Cardiac septum (tissue), 1 donor: ENCODE results near the gene CENPB. TPM values are rescaled to one million over a fixed set of nuclear protein-coding genes. Genes with fewer than 3 reads are reported as not detected.
A peak's percentile ranks its signal among the peaks of the same experiment; 100 is the strongest.

Experiments
- DNase-seq: peaks from one replicate; pipeline ENCODE4 v3.0.0-alpha.2; 2020; ENCODE audit warnings: low spot score
- intact Hi-C: fragments of 100-400 bp; cut with DNase I; formaldehyde crosslinking; loops from one replicate; pipeline ENCODE4 v1.14.0; 2022
- total RNA-seq: library from RNA; stranded (reverse); fragmentation: NEBNext Ultra II Directional; extraction: Animal tissue kit (Norgen Biotek cat#: 25700); gene quantifications from one replicate; pipeline ENCODE4 v1.2.1, GENCODE V29; 2021
- donor health status: DM: no; HTN: no; CAD: no.

The CENPB gene
- total RNA-seq, 1 donor from 2014 or later, result 79.8 TPM

DNA sequence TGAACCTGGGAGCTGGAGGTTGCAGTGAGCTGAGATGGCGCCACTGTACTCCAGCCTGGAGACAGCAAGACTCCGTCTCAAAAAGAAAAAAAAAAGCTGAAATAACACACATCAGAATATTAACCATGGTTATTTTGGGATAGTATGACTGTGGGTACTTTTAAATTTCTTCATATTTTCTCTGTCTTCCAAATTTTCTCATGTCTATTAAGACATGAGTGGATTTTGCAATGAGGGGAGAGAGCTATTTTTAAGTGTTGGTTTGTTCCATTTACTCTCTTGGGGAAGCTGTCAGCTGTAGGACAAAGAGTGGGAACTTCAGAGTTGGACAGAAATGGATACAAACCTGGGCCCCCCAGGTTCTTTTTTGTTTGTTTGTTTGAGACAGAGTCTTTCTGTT, 29.3 kb downstream of the CENPB start:
- intact Hi-C loops, result no loop called here
- DNase-seq, result no peak

GRCh38 chr20:3755814-3756480, 30.6 kb downstream of the CENPB start:
- intact Hi-C loops, result no loop called here
- no peak for DNase-seq

- no peak for DNase-seq
- intact Hi-C loops, result no loop called here
These were observed 31.3 kb downstream of the CENPB start for GRCh38 chr20:3755269-3755668.

- intact Hi-C loops, result loop anchor here (5.0 kb wide), 1 partner anchor 37 kb away; no protein-coding TSS in a partner anchor
- DNase-seq, result no peak
These were observed 32.3 kb downstream of the CENPB start for GRCh38 chr20:3754276-3754630.

GRCh38 chr20:3753501-3754275, 32.9 kb downstream of the CENPB start:
- no peak for DNase-seq

GRCh38 chr20:3753098-3753497, 33.4 kb downstream of the CENPB start:
- intact Hi-C loops, result loop anchor here (5.0 kb wide), 1 partner anchor 36 kb away; no protein-coding TSS in a partner anchor
- no peak for DNase-seq

More at GRCh38 chr20:3753501-3754275, 32.9 kb downstream of the CENPB start:
- intact Hi-C loops, result loop anchor here (5.0 kb wide), 1 partner anchor 36 kb away; no protein-coding TSS in a partner anchor

DNA sequence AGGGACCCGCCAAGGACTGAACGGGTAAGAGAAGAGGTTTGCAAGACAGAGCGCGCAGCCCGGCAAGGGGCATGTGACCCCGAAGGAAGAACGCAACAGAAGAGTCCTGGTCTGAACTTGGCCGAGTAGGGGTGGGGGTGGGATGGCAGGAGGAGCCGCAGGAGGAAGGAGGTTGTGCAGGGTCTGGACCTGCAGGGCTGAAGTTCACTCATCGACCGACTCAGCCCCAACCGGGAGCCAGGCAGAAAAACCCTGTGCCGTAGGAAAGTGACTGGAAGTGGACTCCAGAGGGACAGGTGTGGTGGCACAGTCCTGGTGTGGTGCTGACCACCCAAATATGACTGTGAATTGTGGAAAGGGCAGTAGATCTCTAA, 34.2 kb downstream of the CENPB start:
- DNase-seq, result no peak
- intact Hi-C loops, result loop anchor here (5.0 kb wide), 1 partner anchor 35 kb away; no protein-coding TSS in a partner anchor

DNA sequence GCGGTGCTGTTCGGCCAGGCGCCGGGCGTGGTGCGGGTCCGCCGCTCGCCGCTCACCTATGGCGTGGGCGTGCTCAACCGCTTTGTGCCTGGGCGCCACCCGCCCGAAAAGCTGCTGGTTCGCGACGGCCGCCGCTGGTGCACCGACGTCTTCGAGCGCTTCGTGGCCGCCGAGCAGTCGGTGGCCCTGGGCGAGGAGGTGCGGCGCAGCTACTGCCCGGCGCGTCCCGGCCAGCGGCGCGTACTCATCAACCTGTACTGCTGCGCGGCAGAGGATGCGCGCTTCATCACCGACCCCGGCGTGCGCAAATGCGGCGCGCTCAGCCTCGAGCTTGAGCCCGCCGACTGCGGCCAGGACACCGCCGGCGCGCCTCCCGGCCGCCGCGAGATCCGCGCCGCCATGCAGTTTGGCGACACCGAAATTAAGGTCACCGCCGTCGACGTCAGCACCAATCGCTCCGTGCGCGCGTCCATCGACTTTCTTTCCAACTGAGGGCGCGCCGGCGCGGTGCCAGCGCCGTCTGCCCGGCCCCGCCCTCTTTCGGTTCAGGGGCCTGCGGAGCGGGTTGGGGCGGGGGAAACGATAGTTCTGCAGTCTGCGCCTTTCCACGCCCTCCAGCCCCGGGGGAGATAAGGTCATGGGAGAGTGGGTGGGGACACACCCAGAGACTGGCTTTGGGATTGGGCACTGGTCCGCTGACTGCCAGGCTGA, 34.7 kb downstream of the CENPB start:
- DNase-seq, result peak; percentile 58
- intact Hi-C loops, result loop anchor here (5.0 kb wide), 1 partner anchor 35 kb away; no protein-coding TSS in a partner anchor

- DNase-seq, result no peak
- intact Hi-C loops, result loop anchor here (5.0 kb wide), 1 partner anchor 34 kb away; no protein-coding TSS in a partner anchor
These were observed 35.2 kb downstream of the CENPB start for GRCh38 chr20:3751305-3751674.

- no peak for DNase-seq
- intact Hi-C loops, result loop anchor here (5.0 kb wide), 1 partner anchor 33 kb away; no protein-coding TSS in a partner anchor
These were observed 36.6 kb downstream of the CENPB start for GRCh38 chr20:3749689-3750531.

DNA sequence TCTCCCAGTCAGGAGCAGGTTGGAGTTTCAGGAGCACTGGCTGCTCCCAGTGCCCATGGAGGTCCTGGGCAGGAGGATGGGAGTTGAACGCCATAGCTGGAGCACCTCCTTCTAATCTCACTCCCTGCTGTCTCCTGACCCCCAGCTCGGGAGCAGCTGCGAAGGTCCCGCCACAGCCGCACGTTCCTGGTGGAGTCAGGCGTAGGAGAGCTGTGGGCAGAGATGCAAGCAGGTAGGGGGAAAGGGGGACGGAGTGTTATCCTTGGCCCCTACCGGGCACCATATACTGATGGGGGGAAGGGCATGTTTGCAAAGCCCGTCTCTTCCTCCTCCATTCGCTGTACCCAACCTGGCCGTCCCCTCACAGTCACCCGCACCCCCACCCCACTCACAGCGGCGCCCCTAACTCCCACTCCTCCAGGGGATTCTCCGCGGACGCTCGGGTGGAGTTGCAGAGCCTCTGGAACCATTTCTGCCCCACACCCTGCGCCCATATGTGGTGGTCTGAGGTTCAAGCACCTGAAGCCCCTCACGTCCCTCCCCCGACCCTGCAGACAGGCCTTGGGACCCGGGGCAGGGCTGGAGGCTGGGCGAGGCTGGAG, 37.4 kb downstream of the CENPB start:
- DNase-seq, result no peak
- intact Hi-C loops, result no loop called here

GRCh38 chr20:3748073-3748472, 38.5 kb downstream of the CENPB start:
- no peak for DNase-seq

DNA sequence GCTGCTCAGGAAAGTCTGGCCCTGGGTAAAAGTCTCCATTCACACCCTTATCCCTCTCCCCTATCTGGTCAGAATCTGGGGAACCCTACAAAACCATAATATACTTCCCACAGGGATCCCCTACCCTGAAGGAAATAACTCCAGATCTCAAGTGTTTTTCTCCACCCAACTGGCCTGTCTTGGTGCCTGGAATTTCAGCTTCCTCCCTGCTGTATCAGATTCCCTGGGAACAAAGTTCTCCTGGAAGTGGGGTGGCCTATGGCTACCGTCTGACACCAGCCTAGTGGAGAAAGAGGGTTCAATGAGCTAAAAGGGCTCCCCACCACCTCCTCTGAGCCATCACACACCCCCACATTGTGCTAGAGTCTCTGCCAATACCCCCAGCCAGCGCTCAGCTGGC, 39.1 kb downstream of the CENPB start:
- intact Hi-C loops, result no loop called here
- DNase-seq, result no peak

More at GRCh38 chr20:3748073-3748472, 38.5 kb downstream of the CENPB start:
- intact Hi-C loops, result no loop called here

DNA sequence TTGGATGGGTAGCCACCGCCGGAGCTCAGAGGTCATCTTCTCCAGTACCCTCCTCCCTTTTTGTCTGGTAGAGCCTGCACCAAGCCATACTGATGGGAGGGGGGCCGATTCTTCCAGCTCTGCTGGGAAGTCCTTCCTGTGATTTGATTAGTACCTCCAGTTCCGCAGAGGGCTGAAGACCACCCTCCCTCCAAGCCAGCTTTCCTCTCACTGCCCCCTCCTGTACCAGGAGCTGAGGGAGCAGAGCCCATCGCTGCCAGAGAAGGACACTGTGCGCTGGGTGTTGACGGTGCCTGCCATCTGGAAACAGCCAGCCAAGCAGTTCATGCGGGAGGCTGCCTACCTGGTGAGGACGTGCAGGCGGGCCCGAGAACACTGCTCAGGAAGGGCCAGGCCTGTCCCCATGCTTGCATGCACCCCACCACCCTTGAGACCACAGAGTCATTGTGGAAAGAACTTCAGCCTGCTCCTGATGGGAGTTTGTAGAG, 40.8 kb downstream of the CENPB start:
- intact Hi-C loops, result no loop called here
- DNase-seq, result no peak

- intact Hi-C loops, result no loop called here
- DNase-seq, result peak; percentile 74
These were observed 41.5 kb downstream of the CENPB start for GRCh38 chr20:3744806-3745685.

DNA sequence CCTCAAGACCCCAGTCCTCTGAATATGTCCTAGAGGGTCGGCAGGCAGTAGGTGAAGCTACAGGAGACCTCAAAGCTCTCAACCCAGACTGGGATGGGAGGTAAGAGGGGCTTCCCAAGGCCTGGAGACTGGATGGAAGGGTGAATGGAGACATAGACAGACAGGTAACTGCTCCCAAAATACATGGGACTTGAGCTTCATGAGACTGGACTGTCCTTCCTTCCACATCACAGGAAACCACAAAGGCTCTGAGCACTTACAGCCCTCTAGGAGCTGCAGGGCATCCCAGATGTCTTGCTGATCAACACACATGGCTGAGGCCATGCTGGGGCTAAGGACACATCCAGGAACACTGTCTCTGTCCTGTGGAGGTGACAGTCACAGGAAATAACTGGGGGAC, 42.5 kb downstream of the CENPB start:
- intact Hi-C loops, result no loop called here
- no peak for DNase-seq

DNA sequence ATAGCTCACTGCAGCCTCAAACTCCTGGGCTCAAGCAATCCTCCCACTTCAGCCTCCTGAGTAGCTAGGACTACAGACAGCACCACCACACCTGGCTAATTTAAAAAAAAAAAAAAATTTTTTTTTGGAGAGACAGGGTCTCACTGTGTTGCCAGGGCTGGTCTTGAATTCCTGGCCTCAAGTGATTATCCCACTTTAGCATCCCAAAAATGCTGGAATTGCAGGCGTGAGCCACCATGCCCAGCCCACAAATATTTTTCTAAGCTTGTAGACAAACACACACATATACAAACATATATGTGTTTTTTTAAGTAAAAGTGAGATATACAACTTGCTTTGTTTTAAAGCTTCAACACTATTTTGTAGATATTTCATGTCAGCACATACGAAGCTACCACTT, 43.3 kb downstream of the CENPB start:
- intact Hi-C loops, result no loop called here
- DNase-seq, result no peak
